Liver (tissue), 2 donors: ENCODE data around the gene GPR152.

ENCODE experiments used
- FOXA1 ChIP-seq: IDR thresholded peaks from 2 replicates; pipeline ENCODE4 v1.6.1; 2016; ENCODE audit warnings: antibody characterized with exemption
- YY1 ChIP-seq: IDR thresholded peaks from 2 replicates; pipeline ENCODE4 v1.6.1; 2016; ENCODE audit warnings: antibody characterized with exemption, mild to moderate bottlenecking
- TF ChIP-seq, protein P1 (sequence below): fragments of 150-350 bp; IDR thresholded peaks from 2 replicates; pipeline ENCODE4 v1.5.1; 2017; ENCODE audit warnings: improper control_type of control experiment, low read depth, low read length; ENCODE audit not compliant: missing input control
- TF ChIP-seq, protein P2 (sequence below): IDR thresholded peaks from 2 replicates; pipeline ENCODE4 v1.6.1; 2016; ENCODE audit warnings: antibody characterized with exemption
- donor health status: healthy.

- TF ChIP-seq, protein P1, sequence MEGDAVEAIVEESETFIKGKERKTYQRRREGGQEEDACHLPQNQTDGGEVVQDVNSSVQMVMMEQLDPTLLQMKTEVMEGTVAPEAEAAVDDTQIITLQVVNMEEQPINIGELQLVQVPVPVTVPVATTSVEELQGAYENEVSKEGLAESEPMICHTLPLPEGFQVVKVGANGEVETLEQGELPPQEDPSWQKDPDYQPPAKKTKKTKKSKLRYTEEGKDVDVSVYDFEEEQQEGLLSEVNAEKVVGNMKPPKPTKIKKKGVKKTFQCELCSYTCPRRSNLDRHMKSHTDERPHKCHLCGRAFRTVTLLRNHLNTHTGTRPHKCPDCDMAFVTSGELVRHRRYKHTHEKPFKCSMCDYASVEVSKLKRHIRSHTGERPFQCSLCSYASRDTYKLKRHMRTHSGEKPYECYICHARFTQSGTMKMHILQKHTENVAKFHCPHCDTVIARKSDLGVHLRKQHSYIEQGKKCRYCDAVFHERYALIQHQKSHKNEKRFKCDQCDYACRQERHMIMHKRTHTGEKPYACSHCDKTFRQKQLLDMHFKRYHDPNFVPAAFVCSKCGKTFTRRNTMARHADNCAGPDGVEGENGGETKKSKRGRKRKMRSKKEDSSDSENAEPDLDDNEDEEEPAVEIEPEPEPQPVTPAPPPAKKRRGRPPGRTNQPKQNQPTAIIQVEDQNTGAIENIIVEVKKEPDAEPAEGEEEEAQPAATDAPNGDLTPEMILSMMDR: no peak
- TF ChIP-seq YY1: no peak
- TF ChIP-seq, protein P2, sequence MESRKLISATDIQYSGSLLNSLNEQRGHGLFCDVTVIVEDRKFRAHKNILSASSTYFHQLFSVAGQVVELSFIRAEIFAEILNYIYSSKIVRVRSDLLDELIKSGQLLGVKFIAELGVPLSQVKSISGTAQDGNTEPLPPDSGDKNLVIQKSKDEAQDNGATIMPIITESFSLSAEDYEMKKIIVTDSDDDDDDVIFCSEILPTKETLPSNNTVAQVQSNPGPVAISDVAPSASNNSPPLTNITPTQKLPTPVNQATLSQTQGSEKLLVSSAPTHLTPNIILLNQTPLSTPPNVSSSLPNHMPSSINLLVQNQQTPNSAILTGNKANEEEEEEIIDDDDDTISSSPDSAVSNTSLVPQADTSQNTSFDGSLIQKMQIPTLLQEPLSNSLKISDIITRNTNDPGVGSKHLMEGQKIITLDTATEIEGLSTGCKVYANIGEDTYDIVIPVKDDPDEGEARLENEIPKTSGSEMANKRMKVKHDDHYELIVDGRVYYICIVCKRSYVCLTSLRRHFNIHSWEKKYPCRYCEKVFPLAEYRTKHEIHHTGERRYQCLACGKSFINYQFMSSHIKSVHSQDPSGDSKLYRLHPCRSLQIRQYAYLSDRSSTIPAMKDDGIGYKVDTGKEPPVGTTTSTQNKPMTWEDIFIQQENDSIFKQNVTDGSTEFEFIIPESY: no peak
- no peak for TF ChIP-seq FOXA1
Observed at GRCh38 chr11:67489885-67490726, 37.6 kb upstream of the GPR152 start.
